Spleen (tissue), 11 donors: ENCODE results near the gene CWC22. TPM values are rescaled to one million over a fixed set of nuclear protein-coding genes. Genes with fewer than 3 reads are reported as not detected.

Experiments
- DNase-seq: peaks from one replicate; pipeline ENCODE4 v3.0.0-alpha.2; 2020
- H3K27ac ChIP-seq, 8 donors: fragments of 200-600 bp; sonication (generic) in 7 of 8; 1 replicate in 4 of 8; 2 replicates in 4 of 8; pipeline versions ENCODE4 v1.5.0 to v1.8.0; 2016 to 2021; ENCODE audit warnings: inconsistent platforms in 4 of 8, mild to moderate bottlenecking in 4 of 8, moderate library complexity in 1 of 8
- H3K27me3 ChIP-seq, 7 donors: fragments of 200-600 bp; sonication (generic) in 6 of 7; replicated peaks in 1 of 7; 1 replicate in 4 of 7; 2 replicates in 3 of 7; pipeline versions ENCODE4 v1.5.0 to v1.8.0; 2016 to 2021; ENCODE audit warnings: inconsistent platforms in 3 of 7, mild to moderate bottlenecking in 1 of 7
- H3K36me3 ChIP-seq, 6 donors: fragments of 200-600 bp; sonication (generic) in 5 of 6; 1 replicate in 4 of 6; 2 replicates in 2 of 6; pipeline versions ENCODE4 v1.5.0 to v1.8.0; 2016 to 2021; ENCODE audit warnings: inconsistent platforms in 2 of 6
- H3K4me1 ChIP-seq, 6 donors: fragments of 200-600 bp; sonication (generic) in 5 of 6; 1 replicate in 3 of 6; 2 replicates in 3 of 6; pipeline versions ENCODE4 v1.5.0 to v1.8.0; 2016 to 2021; ENCODE audit warnings: inconsistent platforms in 3 of 6
- H3K4me3 ChIP-seq, 8 donors: fragments of 200-600 bp; sonication (generic) in 7 of 8; 1 replicate in 4 of 8; 2 replicates in 4 of 8; pipeline versions ENCODE4 v1.5.0 to v1.8.0; 2016 to 2021; ENCODE audit warnings: inconsistent platforms in 4 of 8, mild to moderate bottlenecking in 4 of 8, moderate library complexity in 2 of 8
- H3K9me3 ChIP-seq, 8 donors: fragments of 200-600 bp; sonication (generic) in 7 of 8; 1 replicate in 4 of 8; 2 replicates in 4 of 8; pipeline versions ENCODE4 v1.5.0 to v1.8.0; 2016 to 2021; ENCODE audit warnings: inconsistent platforms in 4 of 8
- POLR2A ChIP-seq, 3 donors: fragments of 450-650 bp; IDR thresholded peaks; one replicate each; pipeline ENCODE4 v1.5.1; 2017; ENCODE audit warnings: antibody characterized with exemption in 3 of 3, mild to moderate bottlenecking in 1 of 3
- POLR2AphosphoS5 ChIP-seq, 3 donors: sonication (generic); formaldehyde crosslinking; IDR thresholded peaks; one replicate each; pipeline ENCODE4 v1.5.1; 2017; ENCODE audit warnings: antibody characterized with exemption in 3 of 3
- WGBS, 5 donors: extraction: QIAGEN DNeasy Blood & Tissue Kit in 3 of 5; methylation state at CpG; one replicate each; pipeline versions ENCODE4 v1.1.5 to v1.1.7; 2013 to 2018; 5-methylcytosine and 5-hydroxymethylcytosine counted together
- intact Hi-C: fragments of 100-400 bp; cut with DNase I; formaldehyde crosslinking; loops from one replicate; pipeline ENCODE4 v1.15.0; 2023; ENCODE audit warnings: low total_unique reads
- polyA plus RNA-seq, 3 donors: library from polyadenylated mRNA; stranded (reverse); fragments of 200-250 nt; gene quantifications; one replicate each; pipeline ENCODE4 v1.2.1, GENCODE V29; 2013
- total RNA-seq, 7 donors: library from RNA; depleted of rRNA in 3 of 7; stranded (reverse); fragments of >200 nt in 3 of 7; fragmentation: NEBNext Ultra II Directional in 4 of 7; extraction: Animal tissue kit (Norgen Biotek cat#: 25700) in 4 of 7; gene quantifications; one replicate each; pipeline versions ENCODE4 v1.1.0 to v1.2.1, GENCODE V29; 2016 to 2021
- TF ChIP-seq, protein P1 (sequence below), 11 experiments: fragments of 200-600 bp in 7 of 11; fragments of 450-650 bp in 4 of 11; sonication (generic) in 4 of 11; IDR thresholded peaks in 8 of 11; conservative IDR thresholded peaks in 3 of 11; 1 replicate in 7 of 11; 2 replicates in 4 of 11; pipeline versions ENCODE4 v1.4.0 to v1.8.0; 2016 to 2021; ENCODE audit warnings: antibody characterized with exemption in 11 of 11, inconsistent platforms in 4 of 11, mild to moderate bottlenecking in 1 of 11
- donor health status: healthy with polysubstance abuse.
- donor health status: DM: no; HTN: no; CAD: no; lungs with moderate emphysema.
- donor health status: DM: no; HTN: no; CAD: no.
- donor health status: Bipolar disorder and iron deficiency.
- donor health status: healthy.
- donor health status: DM: no; HTN: no; CAD: no.
- donor health status: DM: yes; HTN: yes; CAD: no.

Gene CWC22
- total and polyA plus RNA-seq, 10 donors: 9.6 to 31.7 (median 21.5) TPM

DNA sequence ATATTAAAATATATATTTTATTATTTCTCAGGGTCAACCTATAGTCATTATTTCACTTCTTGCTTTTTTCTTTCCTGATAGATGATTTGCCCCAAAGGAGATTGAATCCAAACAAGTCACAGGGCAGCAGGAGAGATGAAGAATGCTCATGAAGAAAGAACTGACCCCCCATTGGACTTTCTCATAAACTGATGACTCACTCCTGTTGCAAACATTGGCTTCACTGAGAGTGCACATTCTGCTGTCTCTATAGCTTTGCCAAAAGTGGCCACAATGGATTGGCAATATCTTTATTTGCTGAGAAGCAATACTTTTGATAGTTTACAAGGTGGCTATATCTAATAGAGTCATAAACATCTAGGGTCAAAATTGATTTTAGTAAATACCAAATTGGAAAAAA, 89.8 kb downstream of the CWC22 start:
- Histone ChIP-seq H3K27ac (no peak overlapping the region), H3K4me3 (no peak overlapping the region), H3K36me3 (no peaks in the 10 kb centered on the region), H3K9me3 (no peaks in the 10 kb centered on the region), H3K4me1 (no peaks in the 10 kb centered on the region), H3K27me3 (no peaks in the 10 kb centered on the region)
- DNase-seq: no peak
- intact Hi-C loops: no loop called here
- TF ChIP-seq POLR2AphosphoS5 (IDR thresholded peaks at IDR 0.05) (no peak), POLR2A (IDR thresholded peaks at IDR 0.05) (no peak)
- TF ChIP-seq, protein P1, sequence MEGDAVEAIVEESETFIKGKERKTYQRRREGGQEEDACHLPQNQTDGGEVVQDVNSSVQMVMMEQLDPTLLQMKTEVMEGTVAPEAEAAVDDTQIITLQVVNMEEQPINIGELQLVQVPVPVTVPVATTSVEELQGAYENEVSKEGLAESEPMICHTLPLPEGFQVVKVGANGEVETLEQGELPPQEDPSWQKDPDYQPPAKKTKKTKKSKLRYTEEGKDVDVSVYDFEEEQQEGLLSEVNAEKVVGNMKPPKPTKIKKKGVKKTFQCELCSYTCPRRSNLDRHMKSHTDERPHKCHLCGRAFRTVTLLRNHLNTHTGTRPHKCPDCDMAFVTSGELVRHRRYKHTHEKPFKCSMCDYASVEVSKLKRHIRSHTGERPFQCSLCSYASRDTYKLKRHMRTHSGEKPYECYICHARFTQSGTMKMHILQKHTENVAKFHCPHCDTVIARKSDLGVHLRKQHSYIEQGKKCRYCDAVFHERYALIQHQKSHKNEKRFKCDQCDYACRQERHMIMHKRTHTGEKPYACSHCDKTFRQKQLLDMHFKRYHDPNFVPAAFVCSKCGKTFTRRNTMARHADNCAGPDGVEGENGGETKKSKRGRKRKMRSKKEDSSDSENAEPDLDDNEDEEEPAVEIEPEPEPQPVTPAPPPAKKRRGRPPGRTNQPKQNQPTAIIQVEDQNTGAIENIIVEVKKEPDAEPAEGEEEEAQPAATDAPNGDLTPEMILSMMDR (IDR thresholded peaks at IDR 0.05 in 8 of 11, conservative IDR thresholded peaks at IDR 0.05 in 3 of 11): no peak

DNA sequence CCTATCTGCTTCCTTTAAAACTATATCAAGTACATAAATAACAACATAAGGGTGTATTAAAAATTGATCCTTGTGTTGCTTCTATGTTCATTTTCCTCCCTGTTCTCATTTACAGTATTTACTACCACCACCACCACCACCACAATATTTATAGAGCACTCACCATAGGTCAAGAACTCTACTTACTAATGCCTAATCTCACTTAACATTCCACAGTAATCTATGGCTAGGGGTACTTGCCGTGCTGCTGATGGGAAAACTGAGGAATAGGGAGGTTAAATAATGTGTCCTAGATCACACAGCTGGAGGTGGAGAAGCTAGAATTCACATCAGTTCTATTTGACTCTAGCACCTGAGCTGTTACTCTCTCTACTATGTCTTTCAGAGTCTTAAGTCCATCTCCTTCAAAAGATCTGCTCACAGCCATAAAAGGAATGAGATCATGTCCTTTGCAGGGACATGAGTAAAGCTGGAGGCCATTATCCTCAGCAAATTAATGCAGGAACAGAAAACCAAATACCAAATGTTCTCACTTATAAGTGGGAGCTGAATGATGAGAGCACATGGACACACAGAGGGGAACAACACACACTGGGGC, 91.6 kb downstream of the CWC22 start:
- no peaks in the 10 kb centered on the region for H3K27me3 ChIP-seq
- no peak overlapping the region for H3K27ac ChIP-seq
- 48 to 83% (median 74%) methylated on average over 1 of the region's 1 CpG for WGBS, 5 donors
- no peak overlapping the region for H3K4me3 ChIP-seq
- intact Hi-C loops: no loop called here
- no peak for TF ChIP-seq POLR2A (IDR thresholded peaks at IDR 0.05)
- TF ChIP-seq POLR2AphosphoS5 (IDR thresholded peaks at IDR 0.05): no peak
- TF ChIP-seq, protein P1 (IDR thresholded peaks at IDR 0.05 in 8 of 11, conservative IDR thresholded peaks at IDR 0.05 in 3 of 11): no peak
- H3K4me1 ChIP-seq: no peaks in the 10 kb centered on the region
- no peak for DNase-seq
- no peaks in the 10 kb centered on the region for H3K9me3 ChIP-seq
- H3K36me3 ChIP-seq: no peaks in the 10 kb centered on the region

DNA sequence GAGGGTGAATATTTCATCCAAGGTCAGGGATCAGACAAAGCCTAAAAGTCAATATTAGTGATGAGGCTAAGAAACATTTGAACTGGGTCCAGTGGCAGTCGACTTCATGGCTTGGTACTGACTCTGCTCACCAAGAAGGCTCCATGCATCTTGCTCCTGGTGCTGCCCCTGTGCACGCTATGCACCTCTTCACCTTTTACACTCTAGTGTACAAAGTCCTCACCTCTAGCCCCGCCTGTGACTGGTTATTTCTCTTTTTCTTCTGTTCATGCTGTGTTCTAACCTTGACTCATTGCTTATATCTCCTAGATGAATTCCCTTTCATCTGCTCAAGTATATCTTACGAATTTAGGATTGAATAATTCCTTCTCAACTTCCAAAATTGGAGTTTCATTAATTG, 93.3 kb downstream of the CWC22 start:
- no peaks in the 10 kb centered on the region for H3K27me3 ChIP-seq
- TF ChIP-seq POLR2A (IDR thresholded peaks at IDR 0.05): no peak
- TF ChIP-seq, protein P1 (IDR thresholded peaks at IDR 0.05 in 8 of 11, conservative IDR thresholded peaks at IDR 0.05 in 3 of 11): no peak
- TF ChIP-seq POLR2AphosphoS5 (IDR thresholded peaks at IDR 0.05): no peak
- intact Hi-C loops: no loop called here
- no peaks in the 10 kb centered on the region for H3K9me3 ChIP-seq
- H3K4me3 ChIP-seq: no peak overlapping the region
- no peak overlapping the region for H3K27ac ChIP-seq
- no peak for DNase-seq
- H3K4me1 ChIP-seq: no peaks in the 10 kb centered on the region
- 80 to 92% (median 83%) methylated on average over 4 of the region's 4 CpGs for WGBS, 5 donors
- no peaks in the 10 kb centered on the region for H3K36me3 ChIP-seq

DNA sequence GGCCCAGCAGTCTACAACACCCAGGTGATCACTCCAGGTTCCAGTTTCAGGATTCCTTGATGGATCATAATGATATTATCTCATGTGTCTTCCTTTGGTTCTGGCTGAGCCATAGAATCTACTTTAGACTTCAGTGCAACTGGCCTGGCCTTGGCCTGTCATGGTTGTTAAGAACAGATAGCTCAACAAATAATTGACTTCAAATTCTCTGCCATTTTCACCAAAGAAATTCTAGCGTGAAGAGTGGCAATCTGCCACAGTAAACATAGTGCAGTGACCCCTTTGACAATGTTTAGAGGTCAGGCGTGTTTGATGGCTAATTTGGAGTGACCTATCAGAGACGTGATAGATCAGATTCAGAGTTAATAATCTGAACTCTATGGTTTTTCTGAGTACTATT, 95.5 kb downstream of the CWC22 start:
- WGBS, 5 donors: 68 to 90% (median 78%) methylated on average over 3 of the region's 3 CpGs
- Histone ChIP-seq H3K36me3 (no peaks in the 10 kb centered on the region), H3K4me3 (no peak overlapping the region), H3K9me3 (no peaks in the 10 kb centered on the region), H3K27ac (no peak overlapping the region), H3K27me3 (no peaks in the 10 kb centered on the region), H3K4me1 (no peaks in the 10 kb centered on the region)
- no peak for DNase-seq
- intact Hi-C loops: no loop called here
- no peak for TF ChIP-seq POLR2A (IDR thresholded peaks at IDR 0.05)
- TF ChIP-seq, protein P1 (IDR thresholded peaks at IDR 0.05 in 8 of 11, conservative IDR thresholded peaks at IDR 0.05 in 3 of 11): no peak
- no peak for TF ChIP-seq POLR2AphosphoS5 (IDR thresholded peaks at IDR 0.05)
